H9 (cell line): ENCODE measurements around the gene ANXA1. TPM values are rescaled to one million over a fixed set of nuclear protein-coding genes. Genes with fewer than 3 reads are reported as not detected.
A peak's percentile ranks its signal among the peaks of the same experiment; 100 is the strongest.

Source experiments
- DNase-seq: peaks from one replicate; pipeline ENCODE4 v3.0.0-alpha.2; 2017
- H2AFZ ChIP-seq: one replicate; pipeline ENCODE4 v1.6.1; 2013; ENCODE audit warnings: mild to moderate bottlenecking, low read length, control low read depth, moderate library complexity
- H2AK5ac ChIP-seq: 2 replicates; pipeline ENCODE4 v1.6.1; 2013; ENCODE audit warnings: low read length, control low read depth, mixed read lengths; ENCODE audit not compliant: insufficient read length
- H2BK120ac ChIP-seq: one replicate; pipeline ENCODE4 v1.6.1; 2013; ENCODE audit warnings: low read depth, mild to moderate bottlenecking, low read length, control low read depth, inconsistent platforms; ENCODE audit not compliant: poor library complexity, severe bottlenecking
- H2BK12ac ChIP-seq: 2 replicates; pipeline ENCODE4 v1.6.1; 2013; ENCODE audit warnings: low read length, control low read depth, mixed read lengths, low read depth; ENCODE audit not compliant: insufficient read length
- H2BK15ac ChIP-seq: 2 replicates; pipeline ENCODE4 v1.6.1; 2013; ENCODE audit warnings: low read depth, low read length, control low read depth
- H2BK20ac ChIP-seq: one replicate; pipeline ENCODE4 v1.6.1; 2013; ENCODE audit warnings: low read depth, mild to moderate bottlenecking, low read length, control low read depth, inconsistent platforms; ENCODE audit not compliant: poor library complexity, severe bottlenecking
- H2BK5ac ChIP-seq: 2 replicates; pipeline ENCODE4 v1.6.1; 2013; ENCODE audit warnings: low read length, control low read depth, mixed read lengths; ENCODE audit not compliant: insufficient read length
- H3K14ac ChIP-seq: 2 replicates; pipeline ENCODE4 v1.6.1; 2013; ENCODE audit warnings: low read length, control low read depth; ENCODE audit not compliant: insufficient read depth
- H3K18ac ChIP-seq: 2 replicates; pipeline ENCODE4 v1.6.1; 2013; ENCODE audit warnings: low read depth, mild to moderate bottlenecking, mixed read lengths, low read length, control low read depth; ENCODE audit not compliant: insufficient read length
- H3K23ac ChIP-seq: 2 replicates; pipeline ENCODE4 v1.6.1; 2013; ENCODE audit warnings: low read length, control low read depth, mixed read lengths, low read depth; ENCODE audit not compliant: insufficient read length
- H3K23me2 ChIP-seq: 2 replicates; pipeline ENCODE4 v1.6.1; 2013; ENCODE audit warnings: low read depth, mild to moderate bottlenecking, mixed read lengths, low read length, control low read depth; ENCODE audit not compliant: insufficient read length, poor library complexity, severe bottlenecking
- H3K27ac ChIP-seq: 2 replicates; pipeline ENCODE4 v1.5.1; 2013; ENCODE audit warnings: low read length, control low read depth, mixed read lengths, low read depth; ENCODE audit not compliant: insufficient read length
- H3K27me3 ChIP-seq: 2 replicates; pipeline ENCODE4 v1.6.1; 2013; ENCODE audit warnings: low read length, control low read depth, inconsistent platforms; ENCODE audit not compliant: insufficient read depth
- H3K4ac ChIP-seq: 2 replicates; pipeline ENCODE4 v1.6.1; 2013; ENCODE audit warnings: low read depth, mild to moderate bottlenecking, control low read depth, inconsistent platforms, low read length, moderate library complexity
- H3K4me1 ChIP-seq: 2 replicates; pipeline ENCODE4 v1.6.1; 2013; ENCODE audit warnings: low read length, control low read depth, inconsistent platforms; ENCODE audit not compliant: insufficient read depth
- H3K4me2 ChIP-seq: 2 replicates; pipeline ENCODE4 v1.6.1; 2013; ENCODE audit warnings: low read length, control low read depth, mixed read lengths; ENCODE audit not compliant: insufficient read length, insufficient read depth
- H3K56ac ChIP-seq: 2 replicates; pipeline ENCODE4 v1.6.1; 2013; ENCODE audit warnings: low read depth, mild to moderate bottlenecking, mixed read lengths, low read length, control low read depth; ENCODE audit not compliant: insufficient read length
- H3K79me1 ChIP-seq: 2 replicates; pipeline ENCODE4 v1.6.1; 2013; ENCODE audit warnings: low read depth, mild to moderate bottlenecking, moderate library complexity, low read length, control low read depth, inconsistent platforms; ENCODE audit not compliant: insufficient read depth, poor library complexity, severe bottlenecking
- H3K79me2 ChIP-seq: 2 replicates; pipeline ENCODE4 v1.6.1; 2013; ENCODE audit warnings: low read length, control low read depth, inconsistent platforms; ENCODE audit not compliant: insufficient read depth
- H3K9ac ChIP-seq: 2 replicates; pipeline ENCODE4 v1.6.1; 2013; ENCODE audit warnings: low read length, control low read depth, mixed read lengths; ENCODE audit not compliant: insufficient read length; ENCODE audit errors: extremely low read depth
- H3K9me3 ChIP-seq: one replicate; pipeline ENCODE4 v1.6.1; 2013; ENCODE audit warnings: low read depth, low read length, inconsistent platforms; ENCODE audit not compliant: control insufficient read depth
- H3T11ph ChIP-seq: one replicate; pipeline ENCODE4 v1.6.1; 2013; ENCODE audit warnings: mild to moderate bottlenecking, low read length, control low read depth, inconsistent platforms
- H4K20me1 ChIP-seq: one replicate; pipeline ENCODE4 v1.6.1; 2013; ENCODE audit not compliant: control insufficient read depth, insufficient read length, insufficient read depth
- H4K5ac ChIP-seq: 2 replicates; pipeline ENCODE4 v1.6.1; 2013; ENCODE audit warnings: low read depth, mild to moderate bottlenecking, mixed read lengths, low read length, control low read depth; ENCODE audit not compliant: insufficient read length
- H4K8ac ChIP-seq: replicated peaks from 2 replicates; pipeline ENCODE4 v1.6.1; 2013; ENCODE audit warnings: low read length, control low read depth, mixed read lengths, low read depth; ENCODE audit not compliant: insufficient read length
- H4K91ac ChIP-seq: 2 replicates; pipeline ENCODE4 v1.6.1; 2013; ENCODE audit warnings: low read depth, mild to moderate bottlenecking, moderate library complexity, mixed read lengths, low read length, control low read depth; ENCODE audit not compliant: insufficient read length
- H3K27ac Mint-ChIP-seq, 3 experiments: 2 replicates in 2 of 3; 3 replicates in 1 of 3; pipeline ENCODE4 v1.8.0; 2020 to 2021; ENCODE audit warnings: mixed read lengths in 3 of 3, mild to moderate bottlenecking in 1 of 3, moderate library complexity in 1 of 3
- H3K27me3 Mint-ChIP-seq: 2 replicates; pipeline ENCODE4 v1.8.0; 2021; ENCODE audit warnings: low read depth, mild to moderate bottlenecking, moderate library complexity, mixed read lengths
- H3K36me3 Mint-ChIP-seq, 3 experiments: 2 replicates in 2 of 3; 3 replicates in 1 of 3; pipeline ENCODE4 v1.8.0; 2020 to 2021; ENCODE audit warnings: low read depth in 3 of 3, mixed read lengths in 3 of 3; ENCODE audit not compliant: insufficient read depth in 1 of 3
- H3K4me1 Mint-ChIP-seq, 2 experiments: 2 replicates each; pipeline ENCODE4 v1.8.0; 2020; ENCODE audit warnings: mixed read lengths in 2 of 2
- H3K4me3 Mint-ChIP-seq, 2 experiments: 2 replicates in 1 of 2; 3 replicates in 1 of 2; pipeline ENCODE4 v1.8.0; 2020 to 2021; ENCODE audit warnings: mild to moderate bottlenecking in 2 of 2, mixed read lengths in 2 of 2, moderate library complexity in 1 of 2
- H3K9me3 Mint-ChIP-seq, 2 experiments: 2 replicates in 1 of 2; 3 replicates in 1 of 2; pipeline ENCODE4 v1.8.0; 2020; ENCODE audit warnings: mild to moderate bottlenecking in 2 of 2, mixed read lengths in 2 of 2, moderate library complexity in 1 of 2
- CTCF ChIP-seq: fragments of 200-600 bp; sonication (generic); conservative IDR thresholded peaks from 3 replicates; pipeline ENCODE4 v1.8.0; 2021; ENCODE audit warnings: antibody characterized with exemption, mild to moderate bottlenecking
- WGBS: extraction: QIAGEN DNeasy Blood & Tissue Kit; methylation state at CpG from one replicate; pipeline ENCODE4 v1.1.7; 2013; ENCODE audit warnings: missing lambda C conversion rate, low lambda C conversion rate, mixed read lengths; ENCODE audit not compliant: insufficient read length; ENCODE audit errors: extremely low coverage; 5-methylcytosine and 5-hydroxymethylcytosine counted together
- total RNA-seq: library from RNA; stranded (reverse); gene quantifications from 2 replicates; pipeline ENCODE4 v1.2.1, GENCODE V29; 2021

Gene ANXA1
- total RNA-seq, 1 experiment from 2014 or later: 3.5 TPM

- TF ChIP-seq CTCF: no peak
- peaks cover 7 to 16% of the 10 kb centered on the region in 2 experiments for H3K4me1 Mint-ChIP-seq
- Histone ChIP-seq H3K4ac (no peak overlapping the region), H2BK15ac (no peak overlapping the region), H3K23ac (no peak overlapping the region), H3K9ac (no peak overlapping the region), H3K18ac (no peak overlapping the region), H3K27ac (no peak overlapping the region), H3K4me1 (no peaks in the 10 kb centered on the region), H3K79me1 (no peaks in the 10 kb centered on the region), H2BK5ac (no peak overlapping the region), H2AK5ac (no peak overlapping the region), H4K20me1 (no peaks in the 10 kb centered on the region), H2BK20ac (no peak overlapping the region), H3K56ac (no peak overlapping the region), H3K79me2 (no peaks in the 10 kb centered on the region), H3T11ph (no peak overlapping the region), H2BK12ac (no peak overlapping the region), H2BK120ac (no peak overlapping the region), H3K4me2 (no peak overlapping the region), H4K5ac (no peak overlapping the region), H3K9me3 (no peaks in the 10 kb centered on the region), H3K23me2 (no peaks in the 10 kb centered on the region), H2AFZ (no peak overlapping the region), H4K8ac (no peak overlapping the region), H3K27me3 (no peaks in the 10 kb centered on the region), H4K91ac (no peak overlapping the region), H3K14ac (no peak overlapping the region)
- no peaks in the 10 kb centered on the region; a peak in 2 of 7 replicates for H3K36me3 Mint-ChIP-seq
- WGBS: no CpG with 5 or more reads among the region's 2 CpGs
- no peak for DNase-seq
- peak overlapping the region in 1 of 3 experiments; percentile 17; a peak in 1 of 7 replicates for H3K27ac Mint-ChIP-seq
- H3K27me3 Mint-ChIP-seq: no peaks in the 10 kb centered on the region
- no peak overlapping the region for H3K4me3 Mint-ChIP-seq
- no peaks in the 10 kb centered on the region for H3K9me3 Mint-ChIP-seq
Observed at GRCh38 chr9:73143711-73144328, 7.8 kb upstream of the ANXA1 start.
